HG02840 (cell line): ENCODE data around the gene FMN2.

ENCODE experiments used
- ATAC-seq: cut with Tn5 transposase; IDR thresholded peaks from one replicate; pipeline ENCODE4 v1.9.1; 2021; ENCODE audit warnings: mild to moderate bottlenecking, moderate library complexity, moderate number of reproducible peaks; ENCODE audit not compliant: unreplicated experiment, low FRiP score

FMN2 gene

DNA sequence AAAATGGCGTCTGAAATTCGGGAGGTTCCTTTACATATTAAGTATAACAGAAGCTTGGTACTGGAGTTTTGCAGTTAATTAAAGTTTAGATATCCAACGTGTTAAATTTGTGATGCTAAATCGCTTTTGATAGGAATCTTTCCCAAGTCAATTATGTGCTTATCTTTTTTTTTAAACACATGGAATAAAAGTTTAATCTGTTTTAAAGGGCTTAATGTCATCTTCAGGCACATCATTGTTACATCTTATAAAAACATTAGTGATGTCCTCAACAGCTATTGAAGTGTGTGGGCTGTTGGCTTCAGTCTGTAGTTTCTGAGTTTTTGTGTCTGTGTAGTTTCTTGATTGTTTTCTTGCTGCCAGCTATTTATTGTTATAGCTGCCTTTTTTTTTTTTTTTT, 5.3 kb downstream of the FMN2 start:
- ATAC-seq = no peak

DNA sequence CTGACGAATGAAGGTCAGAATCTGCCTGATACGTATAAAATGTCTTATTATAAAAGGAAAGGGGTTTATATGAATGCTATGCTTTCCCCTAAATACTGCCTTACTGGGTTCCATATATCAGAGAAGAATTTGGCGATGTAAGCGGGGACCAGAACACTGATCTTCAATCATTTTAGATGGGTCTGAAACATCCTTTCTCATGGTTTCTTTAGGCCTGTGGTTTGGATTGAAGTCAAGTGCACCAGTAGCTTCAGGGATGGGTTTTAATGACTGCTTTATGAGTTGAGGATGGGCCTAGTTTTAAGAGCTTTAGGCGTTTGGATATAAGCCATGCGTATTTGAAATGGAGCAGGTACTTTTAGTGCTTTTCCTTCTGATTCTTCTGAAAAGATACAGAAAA, 6.9 kb downstream of the FMN2 start:
- no peak for ATAC-seq

DNA sequence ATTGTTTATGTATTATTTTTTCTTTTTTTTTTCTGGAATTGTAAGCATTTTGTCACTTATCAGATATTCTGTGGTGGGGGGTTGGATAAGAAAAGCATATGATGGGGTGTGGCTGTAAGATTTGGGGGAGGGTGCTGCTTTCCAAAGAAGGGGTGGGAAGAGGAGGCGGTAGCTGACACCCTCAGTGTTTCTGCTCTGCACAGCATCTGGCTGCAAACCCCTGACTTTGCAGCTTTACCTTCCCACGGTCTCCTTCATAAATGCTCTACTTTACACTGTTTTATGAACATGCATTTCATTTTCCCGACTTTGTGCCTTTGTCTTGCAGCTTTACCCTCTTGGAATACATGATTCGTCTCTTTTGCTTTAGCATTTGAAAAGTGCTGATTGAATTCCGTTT, 7.6 kb downstream of the FMN2 start:
- no peak for ATAC-seq

DNA sequence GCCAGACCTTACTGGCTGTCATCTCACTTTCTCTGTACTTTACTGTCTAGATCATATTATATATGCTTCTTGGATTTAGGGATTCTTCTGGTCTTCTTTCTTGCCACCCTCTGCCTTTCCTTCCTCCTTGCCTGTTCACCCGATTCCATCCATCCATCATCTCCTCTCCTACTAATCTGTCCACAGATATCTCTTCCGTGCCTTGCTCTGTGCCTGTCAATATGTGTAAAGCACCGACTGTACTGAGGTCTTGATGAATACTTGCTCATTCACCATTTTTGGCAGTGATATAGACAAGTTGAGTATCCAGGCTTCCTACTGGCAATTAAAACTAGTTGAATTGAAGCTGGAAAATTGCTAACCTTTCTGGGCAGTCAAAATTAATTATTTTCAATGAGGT, 8.1 kb downstream of the FMN2 start:
- no peak for ATAC-seq

DNA sequence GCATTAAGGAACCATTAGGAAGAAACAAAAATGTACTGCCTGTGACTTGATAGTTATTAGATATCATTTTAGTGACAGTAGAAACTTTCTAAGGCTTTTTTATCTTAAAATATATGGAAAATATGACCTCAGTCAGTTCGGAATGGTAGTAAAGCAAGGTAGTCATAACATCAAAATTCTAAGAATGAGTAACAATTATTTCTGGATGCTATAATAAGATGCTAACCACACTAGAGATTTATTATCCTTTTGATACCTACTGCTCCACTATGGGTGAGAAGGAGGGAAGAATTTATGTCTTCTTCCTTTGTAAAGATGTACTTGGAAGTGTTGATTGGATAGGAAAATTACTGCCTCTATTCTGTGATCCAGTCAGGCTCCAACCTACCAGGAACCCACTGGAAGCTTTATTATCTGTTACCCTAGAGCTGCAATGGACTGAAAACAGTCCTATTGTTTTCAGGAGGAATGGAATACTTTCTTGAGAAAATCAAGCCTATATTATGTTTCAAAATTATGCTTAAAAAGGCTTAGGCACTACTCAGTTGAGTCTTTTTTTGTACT, 8.8 kb downstream of the FMN2 start:
- no peak for ATAC-seq

DNA sequence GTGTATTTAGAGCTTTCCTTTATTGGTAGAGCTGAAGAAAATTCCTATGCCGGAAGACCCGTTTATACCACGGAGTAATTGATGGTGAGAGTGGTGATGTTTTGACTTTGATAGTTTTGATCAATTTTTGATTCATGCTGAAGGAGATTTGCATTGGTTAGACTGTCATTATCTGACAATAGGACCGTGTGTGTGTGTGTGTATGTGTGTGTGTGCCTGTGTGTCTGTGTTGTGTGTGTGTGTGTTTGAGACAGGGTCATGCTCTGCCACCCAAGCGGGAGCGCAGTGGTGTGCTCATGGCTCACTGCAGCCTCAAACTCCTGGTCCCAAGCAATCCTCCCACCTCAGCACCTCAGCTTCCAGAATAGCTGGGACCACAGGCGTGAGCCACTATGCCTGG, 9.6 kb downstream of the FMN2 start:
- ATAC-seq = no peak

DNA sequence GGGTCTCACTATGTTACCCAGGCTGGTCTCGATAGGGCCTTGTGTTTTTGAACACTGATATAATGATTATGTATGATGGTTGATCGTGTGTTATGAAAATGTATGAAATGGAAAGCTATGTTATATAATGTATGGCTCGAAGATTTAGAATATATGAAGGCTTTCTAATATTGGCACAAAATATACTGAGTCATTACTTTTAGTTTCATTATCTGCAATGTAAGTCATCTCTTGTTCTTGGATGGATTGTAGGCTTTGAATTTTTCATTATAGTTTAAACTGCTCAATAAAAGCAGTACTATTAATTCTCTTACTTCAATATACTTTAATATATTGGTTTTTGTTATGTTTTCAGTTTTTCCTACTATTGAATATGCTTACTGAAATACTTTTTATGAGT, 10.1 kb downstream of the FMN2 start:
- no peak for ATAC-seq

DNA sequence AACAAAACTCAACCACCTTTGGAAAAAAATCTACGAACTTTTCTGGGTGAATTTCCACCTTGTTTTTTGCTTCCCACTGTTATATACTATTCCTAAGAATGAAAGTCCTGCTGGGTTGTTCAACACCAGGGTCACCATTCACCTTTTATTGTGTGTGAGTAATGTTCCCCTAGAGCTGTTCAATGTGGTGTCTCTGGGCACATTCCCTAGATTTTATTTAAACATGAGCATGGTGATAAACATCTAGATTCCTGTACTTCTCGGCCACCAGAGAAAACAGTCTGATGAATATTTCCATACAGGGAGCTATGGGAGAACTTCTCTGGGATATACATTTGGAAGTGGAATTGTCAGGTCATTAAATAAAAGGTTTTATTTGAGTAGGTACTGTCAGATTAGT, 13.0 kb downstream of the FMN2 start:
- no peak for ATAC-seq

DNA sequence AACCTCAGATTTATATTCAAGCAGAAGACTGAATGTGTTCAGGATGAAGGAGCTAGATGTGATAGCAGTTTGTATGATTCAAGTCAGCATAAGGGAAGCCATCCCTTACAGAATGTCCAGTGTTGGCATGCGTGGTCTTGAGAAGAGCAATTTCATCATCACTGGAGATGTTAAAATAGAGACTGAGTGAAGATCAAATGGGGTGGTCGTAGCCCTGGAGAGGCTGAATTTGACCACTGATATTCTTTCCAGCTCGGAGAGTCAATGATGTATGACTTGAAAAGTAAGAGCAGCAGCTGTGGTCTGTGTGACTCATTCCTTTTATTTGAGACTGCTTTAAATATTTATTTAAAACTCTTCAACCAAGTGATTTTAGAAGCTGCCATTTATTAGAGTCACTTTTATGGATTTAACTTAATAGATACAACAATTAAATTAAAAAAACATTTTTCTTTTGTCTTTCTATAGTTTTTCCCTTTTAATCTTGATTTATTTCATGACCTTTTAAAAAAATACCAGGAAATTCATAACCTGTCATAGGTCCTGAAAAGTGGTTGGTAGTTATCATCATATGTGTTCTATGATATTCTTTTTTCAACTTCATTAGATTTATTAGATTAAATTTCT, 15.5 kb downstream of the FMN2 start:
- no peak for ATAC-seq

DNA sequence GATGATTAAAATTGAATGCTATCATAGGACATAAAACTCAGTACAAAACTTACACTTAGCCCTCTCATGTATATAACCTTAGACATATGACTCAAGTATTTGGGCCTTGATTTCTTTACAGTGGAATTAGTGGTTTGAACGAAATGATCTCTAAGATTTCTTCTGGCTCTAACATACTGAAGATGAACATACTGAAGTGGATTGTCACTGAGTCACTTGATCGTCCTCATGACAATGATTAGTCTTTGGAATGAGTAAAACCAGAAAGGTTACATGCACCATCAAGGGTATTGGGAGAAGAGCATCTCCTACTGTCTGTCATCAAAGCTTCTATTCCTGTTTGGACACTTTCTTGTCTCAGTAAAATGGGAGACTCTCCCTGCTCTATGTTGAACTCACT, 17.4 kb downstream of the FMN2 start:
- no peak for ATAC-seq

DNA sequence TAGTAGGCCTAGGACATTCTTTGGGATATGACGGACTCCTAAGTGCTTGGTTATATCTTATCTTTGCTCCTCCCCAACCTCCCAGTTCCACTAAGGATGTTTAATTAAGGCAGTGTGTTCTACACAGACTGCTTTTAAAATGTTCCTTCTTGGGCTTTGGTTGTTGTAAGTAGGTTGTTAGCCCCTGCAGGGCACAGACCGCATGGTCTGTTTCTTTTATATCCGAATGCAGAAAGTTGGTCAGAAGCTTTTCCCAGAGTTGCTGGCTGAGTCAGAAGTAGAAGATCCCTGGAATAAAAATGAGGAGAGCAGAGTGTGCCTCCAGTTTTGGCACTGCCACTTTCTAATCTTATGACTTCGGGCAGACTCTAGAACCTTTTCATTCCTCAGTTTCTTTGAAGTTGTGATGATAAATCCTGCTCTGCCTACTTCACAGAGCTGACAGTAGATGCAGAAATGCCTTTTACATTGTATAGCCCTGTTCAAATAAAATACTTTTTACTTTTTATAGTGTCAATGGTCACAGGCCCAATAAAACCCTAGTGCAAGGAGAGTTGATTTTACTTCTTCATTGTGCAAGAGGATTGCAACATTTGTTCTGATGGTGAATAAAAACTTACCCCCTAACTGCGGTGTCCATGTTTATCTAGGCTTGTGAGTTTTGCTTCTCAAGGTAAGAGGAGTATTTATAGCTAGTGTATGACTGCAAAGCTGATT, 18.4 kb downstream of the FMN2 start:
- no peak for ATAC-seq

DNA sequence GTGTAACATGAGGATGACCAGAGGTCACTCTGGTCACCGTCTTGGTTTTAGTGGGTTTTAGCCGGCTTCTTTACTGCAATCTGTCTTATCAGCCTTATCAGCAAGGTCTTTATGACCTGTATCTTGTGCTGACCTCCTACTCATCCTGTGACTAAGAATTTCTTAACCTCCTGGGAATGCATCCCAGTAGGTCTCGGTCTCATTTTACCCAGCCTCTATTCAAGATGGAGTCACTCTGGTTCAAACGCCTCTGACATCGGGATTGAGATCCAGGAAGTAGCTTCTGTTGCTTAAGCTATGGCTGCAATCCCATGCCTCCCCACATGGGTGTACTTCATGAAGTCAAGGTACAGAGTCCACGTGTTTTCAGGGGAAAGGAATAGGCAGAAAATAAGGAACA, 19.9 kb downstream of the FMN2 start:
- ATAC-seq = no peak

DNA sequence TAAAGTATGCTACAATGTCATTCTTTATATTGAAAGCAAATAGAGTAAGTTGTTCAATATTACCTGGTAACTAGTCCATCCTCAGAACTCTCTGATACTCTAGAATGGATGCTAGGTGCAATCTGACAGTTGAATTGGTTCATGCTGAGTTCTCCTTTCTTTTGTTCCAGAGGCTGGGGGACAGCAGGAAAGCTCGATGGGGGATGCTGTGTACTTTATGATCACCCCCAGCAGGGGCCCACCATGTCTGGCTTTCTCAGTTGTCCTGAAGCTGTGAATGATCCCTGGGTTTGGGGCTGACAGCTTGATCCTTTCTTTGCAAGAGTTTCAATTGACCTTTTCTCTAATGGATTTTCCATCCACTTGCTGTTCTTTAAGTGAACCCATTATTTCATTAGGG, 22.5 kb downstream of the FMN2 start:
- no peak for ATAC-seq

DNA sequence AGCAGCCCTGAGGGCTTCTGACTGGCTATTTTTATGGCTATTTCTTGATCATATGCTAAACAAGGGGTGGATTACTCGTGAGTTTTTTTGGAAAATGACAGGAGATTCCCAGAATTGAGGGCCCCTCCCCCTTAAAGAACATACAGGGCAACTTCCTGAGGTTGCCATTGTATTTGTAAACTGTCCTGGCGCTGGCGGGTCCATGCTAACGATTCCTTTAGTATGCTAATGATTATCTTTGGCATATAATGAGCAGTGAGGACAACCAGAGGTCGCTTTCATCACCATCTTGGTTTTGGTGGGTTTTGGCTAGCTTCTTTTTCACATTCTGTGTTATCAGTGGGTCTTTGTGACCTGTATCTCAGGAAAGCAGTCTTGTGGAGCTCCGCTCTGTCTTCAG, 24.1 kb downstream of the FMN2 start:
- ATAC-seq = no peak

DNA sequence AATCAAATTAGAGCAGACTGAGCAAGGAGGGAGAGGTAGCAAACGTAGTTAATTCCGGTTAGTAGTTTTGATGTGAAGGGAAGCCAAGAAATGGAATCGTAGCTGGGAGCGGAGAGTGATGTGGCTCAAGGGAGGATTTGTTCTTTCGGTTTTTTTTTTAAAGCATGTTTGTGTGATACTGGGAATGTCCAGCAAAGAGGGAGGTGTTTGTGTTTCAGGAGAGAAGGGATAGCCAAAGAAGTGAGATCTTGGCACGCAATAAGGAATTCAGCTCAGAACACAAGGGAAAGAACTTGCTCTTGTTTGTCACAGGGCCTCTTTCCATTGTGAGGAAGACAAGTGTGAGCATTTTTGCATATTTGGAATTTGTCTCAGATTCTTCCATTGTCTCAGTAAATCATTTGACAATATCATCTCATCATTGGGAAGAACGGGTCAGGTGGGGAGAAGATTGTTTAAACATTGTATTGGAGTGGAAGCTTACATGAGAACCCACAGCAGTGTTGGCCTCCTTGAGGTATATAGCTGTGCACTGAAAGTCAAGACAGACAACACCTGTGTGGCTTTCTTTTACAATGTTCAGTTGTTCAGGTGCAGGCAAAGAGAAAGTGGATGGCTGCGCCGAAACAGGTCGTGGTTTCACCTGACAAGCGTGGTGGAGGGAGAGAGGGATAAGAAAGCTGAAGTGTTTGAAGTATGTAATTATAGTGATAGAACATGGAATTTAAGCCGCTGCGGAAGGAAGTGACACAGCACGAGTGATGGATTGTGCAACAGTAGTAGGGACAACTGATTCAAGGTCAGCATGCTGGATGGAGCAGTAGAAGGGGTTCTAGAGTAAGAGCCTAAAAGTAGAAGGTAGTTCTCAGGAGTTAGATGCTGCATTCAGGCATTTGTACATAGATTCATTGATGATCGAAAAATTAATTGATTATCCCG, 25.4 kb downstream of the FMN2 start:
- no peak for ATAC-seq

DNA sequence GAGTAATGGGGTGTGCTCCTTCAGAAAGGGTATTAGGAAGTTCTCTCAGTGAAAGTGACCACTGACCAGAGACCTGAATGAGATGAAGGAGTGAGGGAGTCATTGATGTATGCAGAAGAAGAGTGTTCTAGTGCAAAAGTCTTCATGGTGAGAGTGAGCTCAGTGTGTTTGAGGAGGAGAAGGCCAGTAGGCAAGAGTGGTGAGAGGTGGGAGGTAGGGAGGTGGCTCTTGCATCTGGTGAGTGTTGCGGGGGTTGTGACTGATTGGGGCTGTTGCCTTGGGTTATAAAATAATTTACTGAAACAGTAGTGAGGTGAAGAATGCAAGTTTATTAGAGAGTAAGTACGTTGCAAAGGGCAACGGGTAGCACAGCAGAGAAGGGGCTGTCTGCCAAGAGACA, 26.2 kb downstream of the FMN2 start:
- ATAC-seq = no peak

DNA sequence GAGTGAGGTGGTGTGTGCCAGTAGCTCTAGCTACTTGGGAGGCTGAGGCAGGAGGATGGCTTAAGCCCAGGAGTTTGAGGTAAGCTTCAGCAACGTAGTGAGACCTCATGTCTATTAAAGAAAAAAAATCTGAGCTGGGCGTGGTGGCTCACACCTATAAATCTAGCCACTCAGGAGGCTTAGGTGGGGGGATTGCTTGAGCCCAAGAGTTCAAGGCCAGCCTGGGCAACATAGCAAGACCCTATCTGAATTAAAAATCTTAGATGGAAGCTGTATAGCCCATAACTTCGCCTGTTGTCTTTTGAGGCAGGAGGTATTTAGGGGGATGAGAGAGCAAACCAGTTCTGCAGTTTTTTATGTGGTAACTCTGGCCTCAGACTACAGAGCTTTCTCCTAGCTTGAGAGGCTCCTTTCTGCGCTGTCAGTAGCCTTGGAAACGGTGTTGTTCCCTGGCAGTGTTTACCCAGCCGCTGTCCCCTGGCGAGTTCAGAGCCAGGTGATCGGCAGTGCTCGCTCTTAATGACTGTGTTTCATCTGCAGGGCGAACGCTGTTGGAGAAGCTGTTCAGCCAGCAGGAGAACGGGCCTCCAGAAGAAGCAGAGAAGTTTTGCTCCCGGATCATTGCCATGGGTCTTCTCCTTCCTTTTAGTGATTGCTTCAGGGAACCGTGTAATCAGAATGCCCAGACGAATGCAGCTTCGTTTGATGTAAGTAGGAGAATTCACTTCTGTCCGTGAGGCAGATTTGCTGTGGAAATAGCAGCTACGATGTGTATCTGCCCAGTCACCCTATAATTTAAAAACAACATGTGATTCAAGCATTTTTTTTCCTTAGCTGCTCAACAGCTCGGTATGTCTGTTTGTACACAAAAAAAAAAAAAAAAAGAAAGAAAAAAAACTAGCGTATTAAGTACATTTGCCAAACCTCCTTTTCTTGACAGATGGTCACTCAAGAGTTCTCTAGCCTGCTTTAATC, 31.2 kb downstream of the FMN2 start:
- no peak for ATAC-seq

DNA sequence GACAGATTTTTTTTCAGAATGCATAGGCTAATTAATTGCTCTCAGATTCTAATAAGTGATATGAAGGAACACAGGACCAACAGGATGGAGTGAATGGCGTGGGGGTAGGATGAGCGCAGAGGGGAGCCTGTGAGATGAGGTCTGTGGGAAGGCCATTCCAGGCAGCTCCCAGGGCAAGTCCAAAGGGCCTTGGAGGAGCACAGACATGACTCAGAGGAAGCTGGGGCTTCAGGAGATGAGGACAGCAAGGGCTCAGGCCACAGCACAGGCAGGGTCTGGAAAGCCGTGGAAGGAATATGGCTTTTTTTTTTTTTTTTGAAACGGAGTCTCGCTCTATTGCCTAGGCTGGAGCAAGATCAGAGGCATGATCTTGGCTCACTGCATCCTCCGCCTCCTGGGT, 35.1 kb downstream of the FMN2 start:
- ATAC-seq = no peak

DNA sequence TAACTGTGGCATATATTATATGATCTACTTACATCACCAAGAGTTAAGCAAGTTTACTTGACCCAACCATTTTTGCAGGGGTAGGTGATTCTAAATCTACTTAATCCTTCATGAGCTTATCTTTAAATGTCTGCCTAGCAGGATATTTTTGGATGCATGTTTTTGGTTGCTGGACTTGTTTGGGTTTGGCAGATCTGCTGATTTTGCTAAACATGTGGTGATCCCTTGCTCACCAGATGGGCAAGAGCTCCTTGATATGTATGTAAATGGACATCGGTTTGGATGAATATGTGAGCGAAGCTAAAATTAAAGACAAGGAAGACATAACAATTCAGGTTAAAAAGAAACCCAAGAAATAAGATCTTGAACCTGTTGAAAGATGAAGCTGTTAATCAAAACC, 36.7 kb downstream of the FMN2 start:
- ATAC-seq = no peak

DNA sequence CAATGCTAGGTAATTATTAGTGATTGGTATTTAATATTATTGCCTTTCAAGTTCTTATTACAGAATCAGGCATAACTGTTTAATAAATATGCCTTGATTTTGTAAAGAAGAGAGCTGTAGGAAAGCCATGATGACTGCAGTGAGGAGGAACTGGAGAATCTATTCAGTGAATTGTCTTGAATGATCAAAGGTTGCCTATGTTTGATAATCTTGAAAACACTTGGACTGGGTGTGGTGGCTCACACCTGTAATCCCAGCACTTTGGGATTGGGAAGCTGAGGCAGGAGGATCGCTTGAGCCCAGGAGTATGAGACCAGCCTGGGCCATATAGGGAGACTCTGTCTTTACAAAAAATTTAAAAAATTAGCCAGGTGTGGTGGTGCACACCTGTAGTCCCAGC, 42.4 kb downstream of the FMN2 start:
- ATAC-seq = no peak
